Right kidney (tissue), 1 donor: Measurements from ENCODE around the gene FOSL1.

Experiments used
- DNase-seq: peaks from one replicate; pipeline ENCODE4 v3.0.0-alpha.2; 2016

Gene FOSL1

DNA sequence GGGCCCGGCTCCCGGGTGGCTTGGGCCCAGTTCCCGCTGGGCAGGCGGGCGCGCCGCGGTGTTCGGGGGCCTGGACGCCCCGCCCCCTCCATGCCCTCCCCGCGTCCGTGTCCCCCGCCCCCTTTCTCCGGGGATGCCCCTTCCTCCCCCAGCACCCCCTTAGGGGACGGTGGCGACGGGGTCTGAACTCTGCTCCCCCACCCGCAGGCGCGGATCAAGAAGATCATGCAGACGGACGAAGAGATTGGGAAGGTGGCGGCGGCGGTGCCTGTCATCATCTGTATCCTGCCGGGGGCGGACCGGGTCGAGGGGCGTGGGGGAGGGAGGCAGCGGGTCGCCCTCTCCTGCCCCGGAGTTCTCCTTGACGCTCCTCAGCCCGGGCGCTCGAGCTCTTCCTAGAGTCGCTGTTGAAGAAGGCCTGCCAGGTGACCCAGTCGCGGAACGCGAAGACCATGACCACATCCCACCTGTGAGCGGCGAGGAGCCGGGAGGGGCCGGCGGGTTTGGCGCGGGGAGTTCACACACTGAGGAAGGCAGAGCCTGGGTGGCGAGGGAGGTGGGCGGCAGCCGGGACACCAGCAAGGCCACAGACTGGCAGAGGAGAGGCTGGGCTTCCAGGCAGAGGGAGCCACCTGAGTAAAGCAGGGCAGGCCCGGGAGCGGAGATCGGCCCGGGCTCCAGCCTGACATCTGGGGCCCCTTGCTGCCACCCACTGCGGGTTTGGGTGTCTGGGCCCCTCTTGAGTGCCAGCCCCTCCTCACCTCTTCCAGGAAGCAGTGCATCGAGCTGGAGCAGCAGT is 19.6 kb upstream of the FOSL1 start:
- DNase-seq: peak; percentile 56

DNA sequence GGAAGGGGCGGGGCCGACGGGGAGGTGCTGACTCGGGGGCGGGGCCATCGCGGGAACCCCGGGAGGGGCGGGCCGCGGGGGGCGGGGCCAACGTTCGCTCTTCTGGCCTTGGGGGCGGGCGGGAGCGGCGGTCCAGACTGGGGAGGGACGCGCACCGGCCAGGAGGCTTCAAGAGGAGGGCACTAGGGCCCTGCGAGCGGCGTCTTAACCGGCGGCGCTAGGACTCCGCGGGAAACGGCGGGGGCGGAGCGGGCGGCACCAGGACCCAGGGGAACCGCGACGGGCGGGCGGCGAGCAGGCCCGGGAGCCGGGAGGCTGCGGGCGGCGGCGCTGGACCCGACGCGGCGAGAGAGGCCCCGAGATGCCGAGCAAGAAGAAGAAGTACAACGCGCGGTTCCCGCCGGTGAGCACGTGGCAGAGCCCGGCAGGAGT is 19.0 kb upstream of the FOSL1 start, which contains the start of gene DRAP1:
TSS of gene DRAP1 (plus strand) at position 286 of the 432 bp plus-strand sequence. CDS start at position 362, 76 bp downstream.
- DNase-seq: peak; percentile 88

DNA sequence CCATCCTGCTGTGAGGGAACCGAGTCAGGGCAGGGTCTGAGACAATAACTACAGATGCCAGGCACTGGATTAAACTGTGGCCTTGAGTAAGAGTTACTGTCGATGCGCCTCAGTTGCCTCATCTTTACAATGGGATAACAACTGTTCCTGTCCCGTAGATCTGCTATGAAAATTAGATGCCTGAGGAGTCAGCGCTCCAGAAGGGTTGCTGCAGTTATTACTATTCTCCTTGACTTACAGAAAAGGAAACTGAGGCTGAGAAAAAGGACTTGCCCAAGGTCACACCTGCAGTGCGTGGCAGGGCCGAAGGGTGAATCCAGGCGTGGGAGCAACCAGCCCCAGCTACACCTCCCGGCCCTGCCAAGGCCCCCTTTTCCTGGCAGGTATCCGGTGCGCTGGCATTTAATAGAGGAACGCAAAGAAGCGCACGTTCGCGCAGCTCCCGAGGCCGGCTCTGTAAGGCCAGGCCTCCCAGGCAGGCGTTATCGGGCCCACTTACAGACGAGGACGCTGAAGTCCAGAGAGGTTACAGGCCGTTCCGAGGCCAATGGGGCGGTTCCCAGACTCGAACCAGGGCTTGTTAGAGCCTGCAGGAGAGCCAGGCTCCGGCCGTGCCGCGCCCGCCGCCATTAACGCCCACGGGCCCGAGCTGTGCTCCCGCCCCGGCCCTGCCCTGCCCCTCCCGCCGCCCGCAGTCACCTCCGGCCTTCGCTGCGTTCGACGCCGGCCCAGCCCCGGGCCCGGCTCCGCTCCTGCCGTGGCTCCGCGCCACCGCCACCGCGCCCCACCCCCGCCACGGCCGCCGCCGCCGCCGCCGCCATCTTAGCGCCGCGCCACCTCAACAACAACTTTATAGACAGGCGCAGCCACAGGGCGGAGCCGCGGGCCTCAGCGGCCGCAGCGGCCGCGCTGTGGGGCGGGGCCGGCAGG is 18.3 kb upstream of the FOSL1 start, which contains the start of gene C11orf68:
TSS of gene C11orf68 (minus strand) at position 852 of the 930 bp plus-strand sequence. CDS start at position 821, 31 bp downstream.
- DNase-seq: peak; percentile 67

DNA sequence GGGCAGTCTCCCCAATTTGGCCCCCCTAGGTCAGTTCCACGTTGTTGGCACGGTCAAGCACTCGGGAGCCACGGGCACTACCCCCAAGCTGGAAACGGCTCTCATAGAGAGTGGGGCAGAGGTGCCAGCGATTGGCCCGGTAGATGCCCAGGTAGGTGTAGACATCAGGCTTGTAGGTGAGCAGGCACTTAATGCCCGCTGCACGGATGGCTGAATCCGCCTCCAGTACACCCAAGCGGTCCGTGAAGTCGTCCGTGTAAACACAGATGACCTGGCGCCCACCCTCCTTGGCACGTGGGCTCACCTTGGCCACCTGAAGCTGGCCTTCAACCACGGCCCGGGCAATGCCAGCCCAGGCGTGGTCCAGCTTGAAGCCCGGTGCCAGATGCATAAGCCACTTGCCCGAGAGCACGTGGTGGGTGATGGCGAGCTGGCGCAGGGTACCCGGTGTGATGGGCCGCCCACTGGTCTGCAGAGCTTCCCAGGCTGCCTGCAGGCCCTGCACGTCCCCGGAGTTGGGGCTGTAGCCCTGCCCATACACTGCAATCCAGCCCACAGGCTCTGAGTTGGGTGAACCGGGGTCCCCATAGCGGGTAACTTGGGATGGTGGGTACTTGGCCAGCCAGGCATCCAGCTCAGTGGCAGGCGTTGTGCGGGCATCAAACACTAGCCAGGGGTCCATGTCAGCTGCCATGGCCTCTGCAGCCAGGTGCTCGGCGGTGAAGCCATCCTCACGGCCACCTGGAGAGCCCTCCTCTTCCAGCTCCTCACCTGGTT is 17.4 kb upstream of the FOSL1 start:
- no peak for DNase-seq

DNA sequence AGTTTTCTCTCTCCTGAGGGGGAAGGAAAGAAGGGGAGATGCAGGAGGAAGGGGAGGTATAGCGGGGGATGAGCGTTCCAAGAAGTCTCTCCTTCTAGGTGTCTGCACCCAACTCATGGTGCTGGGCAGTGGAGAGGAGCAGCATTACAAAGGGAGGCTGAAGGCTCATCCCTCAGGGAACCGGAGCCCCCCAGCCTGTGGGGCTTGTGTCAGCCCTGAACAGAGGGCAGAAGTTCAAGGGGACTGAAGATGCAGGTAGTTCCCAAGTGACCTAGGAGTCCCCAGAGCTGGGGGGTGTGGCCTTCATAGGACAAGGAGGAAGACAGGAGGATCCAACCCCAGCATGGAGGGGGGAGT is 16.9 kb upstream of the FOSL1 start:
- no peak for DNase-seq

DNA sequence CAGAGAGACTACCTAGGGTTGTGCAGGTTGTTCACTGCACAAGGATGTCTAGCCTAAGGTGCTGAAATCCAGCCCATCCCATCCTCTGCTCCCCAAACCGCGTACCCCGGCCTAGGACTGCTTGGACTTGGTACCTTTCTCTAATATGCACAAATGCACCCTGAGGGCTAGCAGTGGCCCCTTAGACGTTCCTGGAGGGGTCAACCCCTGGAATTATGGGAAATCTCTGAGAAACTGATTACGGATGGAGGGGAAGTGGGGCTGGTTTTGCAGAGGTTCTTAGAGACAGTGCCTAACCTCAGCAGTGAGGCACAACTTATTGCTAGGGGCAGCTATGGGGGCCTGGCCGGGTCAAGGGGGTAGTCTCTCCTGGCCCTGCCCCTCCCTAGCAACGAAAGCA is 16.2 kb upstream of the FOSL1 start:
- no peak for DNase-seq

DNA sequence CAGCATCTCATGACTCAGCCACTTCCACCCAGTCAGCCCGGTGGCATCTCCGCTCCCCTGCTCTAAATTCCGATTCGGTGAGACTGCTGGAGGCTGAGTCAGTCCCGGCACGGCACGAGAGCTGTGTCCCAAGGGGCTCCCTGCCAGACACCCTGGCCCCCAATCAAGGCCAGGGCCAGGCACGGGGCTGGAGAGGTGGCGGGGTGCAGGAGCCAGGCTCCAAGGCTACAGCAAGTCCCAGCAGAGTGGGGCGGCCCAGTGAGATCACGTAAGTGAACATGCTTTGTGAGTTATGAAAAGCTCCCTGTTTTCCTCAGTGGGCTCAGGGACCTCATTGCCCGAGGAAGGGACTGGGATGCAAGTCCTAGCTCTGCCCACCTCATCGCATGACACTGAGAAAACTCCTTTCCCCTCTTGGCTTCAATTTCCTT is 15.6 kb upstream of the FOSL1 start:
- no peak for DNase-seq

DNA sequence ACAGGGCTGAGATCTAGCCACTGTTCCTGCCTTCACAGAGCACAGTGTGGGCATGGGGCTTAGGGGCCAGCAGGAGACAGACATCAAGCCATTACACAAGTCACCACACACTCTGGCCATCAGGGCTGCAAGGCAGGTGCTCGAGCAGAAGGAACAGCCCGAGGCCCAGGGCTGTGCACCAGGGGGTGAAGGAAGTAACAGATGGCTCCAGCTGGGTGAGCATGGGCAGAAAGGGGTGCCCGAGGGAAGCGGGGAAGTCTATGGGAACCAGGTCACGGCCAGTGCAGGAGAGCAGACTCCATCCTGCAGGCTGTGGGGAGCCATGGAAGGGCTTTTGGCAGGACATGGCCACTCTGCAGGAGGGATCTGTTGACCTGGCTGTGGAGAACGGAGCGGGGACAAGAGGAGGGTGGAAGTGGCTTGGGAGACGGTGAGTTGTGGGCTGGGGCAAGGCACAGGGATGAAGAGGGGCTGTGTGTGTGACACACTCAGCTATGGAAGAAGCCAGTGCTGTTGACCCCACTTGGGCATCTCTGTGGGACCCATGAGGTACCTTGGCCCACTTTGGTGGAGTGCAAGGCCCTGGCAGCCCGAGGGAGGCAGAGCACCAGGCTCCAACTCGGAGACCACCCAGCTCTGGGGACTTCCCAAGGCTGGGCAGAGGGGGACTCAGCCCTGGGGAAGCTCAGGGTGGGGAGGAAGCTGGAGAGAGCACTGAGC is 15.1 kb upstream of the FOSL1 start:
- no peak for DNase-seq

DNA sequence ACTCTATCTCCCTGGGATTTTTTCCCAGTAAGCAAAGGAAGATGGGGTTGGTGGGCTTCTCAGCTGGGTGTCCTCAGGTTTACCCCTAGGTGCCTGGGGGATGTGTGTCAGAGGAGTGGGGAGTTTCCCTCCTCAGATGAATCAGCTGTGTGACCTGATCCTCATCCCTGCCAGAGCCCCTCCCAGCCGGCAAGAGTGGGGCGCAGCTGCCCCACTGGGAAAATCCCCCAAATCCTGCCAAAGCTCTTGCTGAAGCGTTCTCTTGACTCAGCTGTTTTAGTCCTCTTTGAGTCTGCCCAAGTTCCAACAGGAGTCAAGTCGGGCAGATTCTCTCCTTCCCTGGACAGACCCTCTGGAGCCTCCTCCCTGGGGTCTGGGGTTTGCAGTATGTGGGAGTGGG is 12.7 kb upstream of the FOSL1 start:
- DNase-seq: no peak

DNA sequence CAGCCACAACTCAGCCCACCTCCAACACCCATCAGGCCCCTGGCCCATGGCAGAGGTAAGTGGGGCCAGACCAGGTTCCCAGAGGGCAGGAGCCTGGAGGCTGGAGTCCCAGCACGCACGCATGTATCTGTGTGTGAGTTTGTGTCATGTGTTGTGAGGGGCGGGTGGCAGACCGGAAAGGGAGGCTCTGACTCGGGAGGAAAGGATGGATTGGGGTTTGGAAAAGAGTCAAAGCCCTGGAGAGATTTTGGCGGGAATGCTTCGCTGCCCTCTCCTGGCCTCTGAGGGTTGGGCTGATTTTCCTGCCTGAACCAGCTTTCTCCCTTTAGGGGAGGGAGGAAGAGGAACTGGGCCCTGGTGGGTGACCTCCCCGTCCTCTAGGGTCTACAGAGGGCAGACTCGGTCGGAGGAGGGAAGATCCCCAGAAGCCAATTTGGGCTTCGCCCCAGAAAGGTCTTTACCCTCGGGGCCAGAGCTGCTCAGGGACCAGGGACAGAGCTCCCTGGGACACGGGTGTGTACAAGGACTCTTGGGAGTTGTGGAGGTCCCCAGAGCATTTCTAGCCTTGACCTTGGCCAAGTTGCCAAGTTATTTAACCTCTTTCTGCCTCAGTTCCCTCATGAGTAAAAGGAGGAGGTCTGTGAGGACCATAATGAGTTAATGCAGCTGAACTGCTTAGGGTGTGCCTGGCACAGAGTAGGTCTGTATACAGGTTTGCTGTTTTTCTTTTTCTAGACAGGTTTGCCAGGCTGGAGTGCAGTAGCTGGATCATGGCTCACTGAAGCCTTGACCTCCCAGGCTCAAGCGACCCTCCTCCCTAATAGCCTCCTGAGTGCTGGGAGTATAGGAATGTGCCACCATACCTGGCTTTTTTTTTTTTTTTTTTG is 11.7 kb upstream of the FOSL1 start:
- DNase-seq: peak; percentile 37

DNA sequence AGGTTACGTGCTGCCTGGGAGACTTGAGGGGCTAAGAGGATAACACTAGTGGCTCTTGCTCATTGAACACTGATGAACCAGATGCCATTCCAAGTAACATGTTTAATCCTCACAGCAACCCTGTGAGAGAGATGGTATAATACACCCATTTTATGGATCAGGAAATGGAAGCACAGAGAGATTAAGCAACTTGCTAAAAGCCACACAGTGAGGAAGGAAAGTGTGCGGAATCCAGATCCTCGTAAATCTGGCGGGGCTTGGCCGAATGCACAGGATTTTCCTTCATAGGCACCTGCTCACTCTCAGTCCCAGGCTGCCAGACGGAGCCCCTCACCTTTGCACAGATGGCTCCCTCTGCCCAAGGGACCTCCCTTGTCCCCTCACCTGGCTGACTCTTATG is 7.7 kb upstream of the FOSL1 start:
- no peak for DNase-seq

DNA sequence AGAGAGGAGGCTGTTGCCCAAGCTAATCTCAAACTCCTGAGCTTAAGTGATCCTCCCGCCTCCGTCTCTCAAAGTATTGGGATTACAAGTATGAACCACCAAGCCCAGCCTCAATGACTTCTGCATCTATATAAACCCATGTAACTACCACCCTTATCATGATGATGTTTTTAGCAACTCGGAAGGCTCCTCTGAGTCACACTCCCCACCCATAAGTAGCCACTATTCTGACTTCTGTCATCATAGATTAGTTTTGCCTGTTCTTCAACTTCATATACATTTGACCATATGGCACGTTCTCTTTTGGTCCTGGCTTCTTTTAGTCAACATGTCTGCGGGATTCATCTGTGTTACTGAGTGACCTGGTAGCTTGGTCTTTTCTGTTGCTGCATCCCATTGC is 6.4 kb upstream of the FOSL1 start:
- DNase-seq: no peak

DNA sequence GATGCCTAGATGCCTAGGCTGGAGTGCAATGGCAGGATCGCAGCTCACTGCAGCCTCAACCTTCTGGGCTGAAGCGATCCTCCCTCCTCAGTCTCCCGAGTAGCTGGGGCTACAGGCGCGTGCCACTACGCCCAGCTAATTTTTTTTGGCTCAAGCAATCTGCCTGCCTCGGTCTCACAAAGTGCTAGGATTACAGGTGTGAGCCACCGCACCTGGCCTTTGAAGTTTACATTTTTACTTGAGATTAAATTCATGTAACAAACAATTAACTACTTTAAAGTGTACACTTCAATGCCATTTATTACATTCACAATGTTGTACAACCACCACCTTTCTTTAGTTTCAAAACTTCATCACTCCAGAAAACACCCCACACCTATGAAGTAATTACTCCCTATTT is 3.5 kb upstream of the FOSL1 start:
- DNase-seq: no peak

DNA sequence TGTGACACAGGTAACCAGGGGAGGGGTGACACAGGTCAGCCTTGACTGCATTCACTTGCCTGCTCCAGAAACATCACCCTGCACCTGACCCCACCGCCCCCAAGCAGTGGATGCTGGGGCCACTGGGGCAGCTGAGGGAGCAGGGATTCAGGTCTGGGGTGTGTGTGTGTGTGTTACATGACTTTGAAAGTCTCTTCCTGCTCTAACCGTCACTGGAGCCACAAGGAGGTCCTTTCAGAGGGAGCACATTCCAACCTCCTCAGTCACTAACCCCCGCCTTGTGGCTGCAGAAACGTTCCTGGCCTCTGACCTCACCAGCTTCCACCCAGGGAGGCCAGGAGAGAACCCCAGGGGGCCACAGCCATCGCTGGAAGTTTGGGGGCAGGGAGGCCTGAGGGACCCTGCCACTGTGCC is 2.9 kb upstream of the FOSL1 start:
- no peak for DNase-seq

DNA sequence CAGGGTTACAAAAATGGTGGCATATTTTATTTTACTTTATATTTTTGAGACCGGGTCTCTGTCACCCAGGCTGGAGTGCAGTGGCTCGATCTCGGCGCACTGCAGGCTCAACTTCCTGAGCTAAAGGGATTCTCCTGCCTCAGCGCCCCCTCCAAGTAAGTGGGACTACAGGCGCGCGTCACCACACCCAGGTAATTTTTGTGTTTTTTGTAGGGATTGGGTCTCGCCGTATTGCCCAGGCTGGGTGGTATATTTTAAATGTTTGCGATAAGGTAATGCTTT is 652 bp upstream of the FOSL1 start:
- DNase-seq: no peak

DNA sequence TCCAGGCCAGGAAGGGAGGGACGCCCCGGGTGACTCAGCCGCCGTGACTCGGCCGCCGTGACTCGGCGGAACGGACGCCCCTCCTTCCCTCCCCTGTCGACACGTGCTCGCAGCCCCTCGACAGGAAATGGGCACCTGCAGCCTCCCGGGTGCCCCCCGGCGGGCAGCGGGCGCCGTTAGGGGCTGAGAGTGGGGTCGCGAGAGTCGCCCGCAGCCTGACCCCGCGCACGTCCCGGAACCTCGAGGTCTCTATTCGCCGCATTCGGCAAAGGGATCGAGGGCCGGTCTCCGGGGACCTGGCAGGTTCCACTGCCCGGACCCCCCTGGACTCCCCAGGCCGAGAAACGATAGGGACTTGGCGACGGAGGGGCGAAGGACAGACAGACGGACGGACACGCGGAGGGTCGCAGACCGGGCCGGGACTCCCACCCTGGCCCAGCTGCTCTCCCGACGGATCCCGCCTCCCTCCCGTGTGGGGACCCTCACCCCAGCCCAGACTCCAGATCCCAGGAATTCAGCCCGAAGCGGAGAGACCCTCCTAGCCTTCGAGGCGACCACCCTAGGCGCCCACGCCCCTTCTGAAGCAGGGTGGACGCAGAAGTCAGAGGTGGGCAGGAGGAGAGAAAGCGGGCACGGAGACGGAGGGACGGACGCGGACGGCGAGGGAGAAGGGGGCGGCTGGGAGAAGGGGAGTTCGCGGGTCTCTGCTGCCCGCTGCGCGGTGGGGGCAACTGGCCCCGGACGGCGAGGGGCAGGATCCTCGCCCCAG is 648 bp downstream of the FOSL1 start:
- peak; percentile 49 for DNase-seq

DNA sequence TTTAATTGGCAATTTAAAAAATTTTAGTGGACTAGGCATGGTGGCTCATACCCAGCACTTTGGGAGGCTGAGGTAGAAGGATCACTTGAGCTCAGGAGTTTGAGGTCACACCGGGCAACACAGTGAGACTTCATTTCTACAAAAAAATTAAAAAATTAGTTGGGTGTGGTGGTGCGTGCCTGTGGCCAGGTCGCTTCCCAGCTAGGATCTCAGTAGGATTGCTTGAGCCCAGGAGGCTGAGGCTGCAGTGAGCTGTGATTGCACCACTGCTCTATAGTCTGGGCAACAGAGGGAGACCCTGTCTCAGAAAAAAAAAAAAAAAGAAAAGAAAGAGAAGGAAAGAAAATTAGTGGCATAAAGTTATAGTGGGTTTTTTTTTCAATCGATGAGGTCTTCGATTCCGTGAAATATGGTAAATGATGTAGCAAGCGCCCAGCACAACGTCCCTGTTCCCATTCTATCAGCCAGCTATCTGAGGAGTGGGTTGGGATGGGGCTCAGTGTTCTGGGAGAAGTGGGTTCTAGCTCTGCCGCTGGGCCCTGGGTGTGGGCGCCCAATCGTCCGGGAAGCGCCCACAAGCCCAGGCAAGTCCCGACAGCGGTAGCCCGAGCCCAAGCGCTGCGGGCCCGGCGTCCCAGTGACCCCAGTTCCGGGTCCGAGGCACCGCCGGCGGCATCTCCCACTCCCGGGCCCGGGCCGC is 1.4 kb downstream of the FOSL1 start:
- no peak for DNase-seq

DNA sequence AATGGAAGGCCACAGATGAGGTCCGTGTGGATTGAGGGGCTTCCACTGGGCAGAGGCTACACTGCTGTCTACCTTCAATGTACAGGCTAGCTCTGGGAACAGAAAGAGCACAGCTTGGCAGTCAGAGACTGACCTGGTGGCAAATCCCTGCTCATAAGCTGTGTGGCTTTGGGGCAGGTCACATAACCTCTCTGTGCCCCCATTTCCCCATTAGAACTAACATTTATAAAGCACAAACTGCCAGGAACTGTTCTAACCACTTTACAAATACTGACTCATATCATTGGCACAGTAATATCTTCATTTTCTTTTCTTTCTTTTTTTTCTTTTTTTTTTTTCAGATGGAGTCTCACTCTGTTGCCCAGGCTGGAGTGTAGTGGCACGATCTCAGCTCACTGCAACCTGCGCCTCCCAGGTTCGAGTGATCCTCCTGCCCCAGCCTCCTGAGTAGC is 3.1 kb downstream of the FOSL1 start:
- DNase-seq: no peak
